Aorta (tissue), 5 donors: Measurements from ENCODE around the gene ATG9B. TPM values are rescaled to one million over a fixed set of nuclear protein-coding genes. Genes with fewer than 3 reads are reported as not detected.

Experiments
- ATAC-seq: fragments of 200-7000 bp; cut with Tn5 transposase; one replicate; pipeline ENCODE4 v1.9.1; 2022; ENCODE audit warnings: moderate library complexity; ENCODE audit not compliant: low FRiP score
- DNase-seq, 2 donors: peaks; one replicate each; pipeline ENCODE4 v3.0.0-alpha.2; 2020
- H3K27ac ChIP-seq, 2 donors: one replicate each; pipeline ENCODE4 v1.5.1; 2013; ENCODE audit warnings: low read length in 2 of 2, mild to moderate bottlenecking in 2 of 2, moderate library complexity in 2 of 2, control low read depth in 1 of 2, inconsistent platforms in 1 of 2, low read depth in 1 of 2
- H3K27me3 ChIP-seq, 2 donors: one replicate each; pipeline ENCODE4 v1.6.1; 2013; ENCODE audit warnings: control low read depth in 1 of 2, low read length in 1 of 2, mild to moderate bottlenecking in 1 of 2, moderate library complexity in 1 of 2; ENCODE audit not compliant: insufficient read depth in 2 of 2, control insufficient read depth in 1 of 2
- H3K36me3 ChIP-seq, 2 donors: one replicate each; pipeline ENCODE4 v1.6.1; 2013; ENCODE audit warnings: control low read depth in 1 of 2, low read length in 1 of 2, mild to moderate bottlenecking in 1 of 2; ENCODE audit not compliant: insufficient read depth in 2 of 2, control insufficient read depth in 1 of 2
- H3K4me1 ChIP-seq, 2 donors: one replicate each; pipeline ENCODE4 v1.6.1; 2013; ENCODE audit warnings: low read length in 2 of 2, control low read depth in 1 of 2, mild to moderate bottlenecking in 1 of 2, moderate library complexity in 1 of 2; ENCODE audit not compliant: insufficient read depth in 2 of 2, control insufficient read depth in 1 of 2
- H3K4me3 ChIP-seq, 2 donors: one replicate each; pipeline ENCODE4 v1.5.1; 2013; ENCODE audit warnings: low read length in 2 of 2, control low read depth in 1 of 2, mild to moderate bottlenecking in 1 of 2
- H3K9me3 ChIP-seq: one replicate; pipeline ENCODE4 v1.6.1; 2013; ENCODE audit warnings: mild to moderate bottlenecking, low read length; ENCODE audit not compliant: control insufficient read depth
- WGBS, 2 donors: extraction: QIAGEN DNeasy Blood & Tissue Kit; methylation state at CpG; one replicate each; pipeline ENCODE4 v1.1.7; 2013; 5-methylcytosine and 5-hydroxymethylcytosine counted together
- intact Hi-C, 2 donors: fragments of 100-400 bp; cut with DNase I; formaldehyde crosslinking; loops; one replicate each; pipeline versions ENCODE4 v1.14.2 to v1.15.0; 2022
- polyA plus RNA-seq, 2 donors: library from polyadenylated mRNA; stranded (reverse); fragments of 200-250 nt; gene quantifications; one replicate each; pipeline ENCODE4 v1.2.3, GENCODE V29; 2013
- total RNA-seq, 2 donors: library from RNA; stranded (reverse); fragmentation: NEBNext Ultra II Directional; extraction: Animal tissue kit (Norgen Biotek cat#: 25700); gene quantifications; one replicate each; pipeline ENCODE4 v1.2.1, GENCODE V29; 2021
- donor health status: healthy with polysubstance abuse.
- donor health status: Bipolar disorder and iron deficiency.
- donor health status: DM: no; HTN: no; CAD: no.
- donor health status: DM: no; HTN: no; CAD: no.
- donor health status: DM: yes; HTN: yes; CAD: no.

ATG9B gene
- total and polyA plus RNA-seq, 4 donors = 0.12 TPM; not detected in 3

DNA sequence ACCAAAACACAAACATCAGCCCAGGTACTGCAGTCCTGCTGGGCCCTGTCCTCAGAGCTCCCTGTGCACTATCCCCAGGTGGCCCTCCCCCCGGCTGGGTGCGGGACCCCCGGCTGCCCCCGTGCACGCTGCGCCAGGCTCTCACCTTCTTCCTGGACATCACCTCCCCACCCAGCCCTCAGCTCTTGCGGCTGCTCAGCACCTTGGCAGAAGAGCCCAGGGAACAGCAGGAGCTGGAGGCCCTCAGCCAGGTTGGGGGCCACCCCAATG is 14.3 kb downstream of the ATG9B start:
- Histone ChIP-seq H3K9me3 (no peaks in the 10 kb centered on the region), H3K27me3 (no peaks in the 10 kb centered on the region), H3K36me3 (no peaks in the 10 kb centered on the region), H3K27ac (no peak overlapping the region), H3K4me3 (no peak overlapping the region), H3K4me1 (no peaks in the 10 kb centered on the region)
- no peak for ATAC-seq
- WGBS, 2 donors = 25 to 53% methylated on average over 7 of the region's 7 CpGs
- no peak for DNase-seq
- intact Hi-C loops = no loop called here

DNA sequence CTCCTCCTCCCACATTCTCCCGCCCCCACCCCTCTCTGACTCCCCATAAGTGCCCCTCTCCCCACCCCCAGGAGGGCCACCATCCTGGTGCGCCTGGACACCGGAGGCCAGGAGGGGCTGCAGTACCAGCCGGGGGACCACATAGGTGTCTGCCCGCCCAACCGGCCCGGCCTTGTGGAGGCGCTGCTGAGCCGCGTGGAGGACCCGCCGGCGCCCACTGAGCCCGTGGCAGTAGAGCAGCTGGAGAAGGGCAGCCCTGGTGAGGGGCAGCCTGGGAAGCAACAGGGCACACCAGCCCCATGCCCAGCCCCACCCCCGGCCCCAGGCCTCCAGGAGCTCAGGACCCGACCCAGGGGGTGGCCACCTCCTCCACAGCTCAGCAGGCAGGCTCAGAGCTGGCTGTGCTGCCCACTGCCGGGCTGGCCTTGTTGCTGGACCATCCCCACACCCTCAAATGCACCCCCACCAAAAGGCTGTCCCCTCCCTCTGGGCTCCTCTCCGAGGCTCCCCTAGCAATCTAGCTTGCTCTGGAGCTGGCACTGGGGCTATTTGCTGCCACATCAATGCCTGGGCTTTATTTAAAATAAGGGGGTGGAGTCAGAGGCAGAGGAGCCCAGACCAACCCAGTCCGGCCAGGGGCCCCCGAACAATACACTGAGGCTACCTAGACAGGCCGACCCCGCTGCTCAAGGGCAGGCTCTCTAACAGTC is 14.8 kb downstream of the ATG9B start:
- DNase-seq (peak in 1 of 2 donors; percentile 38), ATAC-seq (no peak)
- H3K36me3 ChIP-seq = no peaks in the 10 kb centered on the region
- no peak overlapping the region for H3K4me3 ChIP-seq
- H3K9me3 ChIP-seq = no peaks in the 10 kb centered on the region
- H3K27ac ChIP-seq = no peak overlapping the region
- no peaks in the 10 kb centered on the region for H3K4me1 ChIP-seq
- no peaks in the 10 kb centered on the region for H3K27me3 ChIP-seq
- 51 to 56% methylated on average over 19 to 22 of the region's 22 CpGs for WGBS, 2 donors
- intact Hi-C loops = loop anchor here in 1 of 2 donors (5.0 kb wide), 1 partner anchor 112 kb away; no protein-coding TSS in a partner anchor

- ATAC-seq (peak; percentile 75), DNase-seq (peak; percentile 77 to 90)
- intact Hi-C loops = loop anchor here in 1 of 2 donors (5.0 kb wide), 1 partner anchor 111 kb away; no protein-coding TSS in a partner anchor
- WGBS, 2 donors = 34 to 38% methylated on average over 38 to 40 of the region's 40 CpGs
- H3K4me3 ChIP-seq = no peak overlapping the region
- no peaks in the 10 kb centered on the region for H3K27me3 ChIP-seq
- H3K27ac ChIP-seq = no peak overlapping the region
- no peaks in the 10 kb centered on the region for H3K9me3 ChIP-seq
- H3K36me3 ChIP-seq = no peaks in the 10 kb centered on the region
- H3K4me1 ChIP-seq = no peaks in the 10 kb centered on the region
Observed at GRCh38 chr7:151008511-151009323, 15.6 kb downstream of the ATG9B start.

DNA sequence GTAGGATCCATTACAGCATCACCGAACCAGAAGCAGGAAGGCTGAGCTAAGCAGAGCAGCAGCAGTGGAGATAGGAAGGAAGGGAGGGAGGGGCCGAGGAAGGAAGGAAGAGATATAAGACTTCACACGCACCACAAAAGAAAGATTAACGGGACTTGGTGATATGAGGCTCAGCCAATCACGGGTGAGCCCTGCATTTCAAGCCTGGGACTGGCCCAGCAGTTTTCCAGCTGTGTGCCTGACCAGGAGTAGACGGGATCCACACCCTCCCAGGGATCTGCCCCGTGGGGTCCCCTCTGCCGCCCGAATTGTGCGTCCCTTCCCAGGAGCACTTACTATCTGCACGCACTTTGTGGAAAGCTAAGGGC is 16.2 kb downstream of the ATG9B start:
- H3K36me3 ChIP-seq = no peaks in the 10 kb centered on the region
- H3K4me3 ChIP-seq = no peak overlapping the region
- H3K27me3 ChIP-seq = no peaks in the 10 kb centered on the region

GRCh38 chr7:151007469-151007898 is 16.8 kb downstream of the ATG9B start:
- Histone ChIP-seq H3K27me3 (no peaks in the 10 kb centered on the region), H3K4me1 (no peaks in the 10 kb centered on the region), H3K27ac (no peak overlapping the region), H3K9me3 (no peaks in the 10 kb centered on the region), H3K36me3 (no peaks in the 10 kb centered on the region), H3K4me3 (no peak overlapping the region)
- intact Hi-C loops = loop anchor here in 1 of 2 donors (5.0 kb wide), 1 partner anchor 110 kb away; no protein-coding TSS in a partner anchor
- peak; percentile 2 for ATAC-seq
- 63 to 86% methylated on average over 7 of the region's 7 CpGs for WGBS, 2 donors
- peak in 1 of 2 donors; percentile 45 for DNase-seq

More for the DNA sequence above, 16.2 kb downstream of the ATG9B start:
- Histone ChIP-seq H3K27ac (no peak overlapping the region), H3K9me3 (no peaks in the 10 kb centered on the region), H3K4me1 (no peaks in the 10 kb centered on the region)
- ATAC-seq (no peak), DNase-seq (peak in 1 of 2 donors; percentile 41)
- intact Hi-C loops = loop anchor here in 1 of 2 donors (5.0 kb wide), 1 partner anchor 111 kb away; no protein-coding TSS in a partner anchor
- WGBS, 2 donors = 57% methylated on average over 11 of the region's 11 CpGs

- intact Hi-C loops = loop anchor here in 1 of 2 donors (5.0 kb wide), 1 partner anchor 109 kb away; no protein-coding TSS in a partner anchor
- DNase-seq = peak in 1 of 2 donors; percentile 47
- Histone ChIP-seq H3K4me3 (no peak overlapping the region), H3K36me3 (no peaks in the 10 kb centered on the region), H3K27me3 (no peaks in the 10 kb centered on the region), H3K27ac (no peak overlapping the region), H3K4me1 (no peaks in the 10 kb centered on the region), H3K9me3 (no peaks in the 10 kb centered on the region)
- ATAC-seq = no peak
- 88 to 89% methylated on average over 22 to 23 of the region's 23 CpGs for WGBS, 2 donors
Observed at GRCh38 chr7:151006590-151007300, 17.5 kb downstream of the ATG9B start.

- Histone ChIP-seq H3K27ac (no peak overlapping the region), H3K27me3 (no peaks in the 10 kb centered on the region), H3K4me3 (no peak overlapping the region), H3K36me3 (no peaks in the 10 kb centered on the region), H3K4me1 (no peaks in the 10 kb centered on the region), H3K9me3 (no peaks in the 10 kb centered on the region)
- intact Hi-C loops = loop anchor here in 1 of 2 donors (5.0 kb wide), 1 partner anchor 108 kb away; no protein-coding TSS in a partner anchor
- DNase-seq (no peak), ATAC-seq (no peak)
- 78 to 87% methylated on average over 9 of the region's 9 CpGs for WGBS, 2 donors
Observed at GRCh38 chr7:151005566-151005965, 18.7 kb downstream of the ATG9B start.

- intact Hi-C loops = no loop called here
- ATAC-seq = no peak
Observed at GRCh38 chr7:151003572-151003971, 20.7 kb downstream of the ATG9B start.

More at GRCh38 chr7:151003572-151003971, 20.7 kb downstream of the ATG9B start:
- Histone ChIP-seq H3K4me1 (no peaks in the 10 kb centered on the region), H3K27ac (no peak overlapping the region), H3K9me3 (no peaks in the 10 kb centered on the region), H3K36me3 (no peaks in the 10 kb centered on the region), H3K4me3 (no peak overlapping the region), H3K27me3 (no peaks in the 10 kb centered on the region)
- DNase-seq = no peak
- whole genome bisulfite sequencing, 2 donors = 53 to 66% methylated on average over 12 of the region's 12 CpGs
